ENCODE results near the gene TAS2R43.
"Not testable (repeated sequence)": the region's sequence is repeated elsewhere in the genome, so short reads cannot be mapped to it uniquely, and the experiment has no call there.

The TAS2R43 gene

DNA sequence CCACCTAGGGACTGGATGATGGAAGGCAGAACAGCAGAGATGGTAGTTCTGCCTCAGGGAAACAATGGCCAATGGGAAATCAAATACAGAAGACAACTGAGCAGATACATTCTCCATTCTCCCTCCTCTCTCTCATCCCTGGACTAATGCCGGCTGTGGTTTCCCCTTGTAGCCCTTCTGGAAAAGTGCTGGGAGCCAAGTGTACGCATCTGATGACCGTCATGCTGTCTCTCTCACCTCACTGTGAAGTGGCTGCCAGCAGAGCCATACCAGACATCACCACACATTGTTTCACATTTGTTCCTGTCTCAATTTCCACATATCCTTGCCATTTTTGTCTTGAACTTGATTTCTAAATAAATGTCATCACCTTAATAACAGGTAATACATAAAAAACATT, 33.1 kb downstream of the TAS2R43 start:
- DNase-seq = no peak

- DNase-seq = no peak
Measured at GRCh38 chr12:11055306-11055705, 36.8 kb downstream of the TAS2R43 start.

DNA sequence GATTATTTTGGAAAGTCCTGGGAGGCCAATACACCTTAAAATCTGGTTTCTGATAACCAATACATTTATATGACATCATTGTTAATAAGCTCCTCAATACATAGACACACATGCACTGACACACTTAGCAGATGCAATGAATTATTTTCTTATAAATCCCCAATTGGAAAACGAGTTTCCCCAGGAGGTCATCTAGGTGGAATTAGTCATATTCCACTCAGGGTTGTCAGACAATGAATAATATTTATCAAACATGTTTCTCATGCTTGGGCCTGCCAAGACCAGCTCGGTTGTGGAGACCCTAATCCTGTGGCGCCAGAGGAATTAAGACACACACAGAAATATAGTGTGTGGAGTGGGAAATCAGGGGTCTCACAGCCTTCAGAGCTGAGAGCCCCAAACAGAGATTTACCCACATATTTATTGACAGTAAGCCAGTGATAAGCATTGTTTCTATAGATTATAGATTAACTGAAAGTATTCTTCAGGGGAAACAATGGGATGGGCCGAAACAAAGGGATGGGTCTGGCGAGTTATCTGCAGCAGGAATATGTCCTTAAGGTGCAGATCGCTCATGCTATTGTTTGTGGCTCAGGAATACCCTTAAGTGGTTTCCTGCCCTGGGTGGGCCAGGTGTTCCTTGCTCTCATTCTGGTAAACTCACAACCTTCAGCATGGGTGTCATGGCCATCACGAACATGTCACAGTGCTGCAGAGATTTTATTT, 42.1 kb downstream of the TAS2R43 start:
- not testable (repeated sequence) for DNase-seq

- DNase-seq = not testable (repeated sequence)
Measured at GRCh38 chr12:11041366-11041765, 50.7 kb downstream of the TAS2R43 start.
